Measurements from ENCODE around the gene RAB7A.
"Not testable (repeated sequence)": the region's sequence is repeated elsewhere in the genome, so short reads cannot be mapped to it uniquely, and the experiment has no call there.

RAB7A gene

DNA sequence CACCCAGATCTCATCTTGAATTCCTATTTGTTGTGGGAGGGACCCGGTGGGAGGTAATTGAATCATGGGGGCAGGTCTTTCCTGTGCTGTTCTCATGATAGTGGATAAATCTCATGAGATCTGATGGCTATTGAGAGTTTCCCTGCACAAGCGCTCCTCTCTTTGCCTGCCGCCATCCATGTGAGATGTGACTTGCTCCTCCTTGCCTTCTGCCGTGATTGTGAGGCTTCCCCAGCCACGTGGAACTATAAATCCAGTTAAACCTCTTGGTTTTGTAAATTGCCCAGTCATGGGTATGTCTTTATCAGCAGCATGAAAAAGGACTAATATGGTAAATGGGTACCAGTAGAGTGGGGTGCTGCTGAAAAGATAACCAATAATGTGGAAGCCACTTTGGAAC, 23.6 kb downstream of the RAB7A start:
- in situ Hi-C loops (cut with HindIII; ENCODE audit: low sequenced_read_pairs) = not testable (repeated sequence)

DNA sequence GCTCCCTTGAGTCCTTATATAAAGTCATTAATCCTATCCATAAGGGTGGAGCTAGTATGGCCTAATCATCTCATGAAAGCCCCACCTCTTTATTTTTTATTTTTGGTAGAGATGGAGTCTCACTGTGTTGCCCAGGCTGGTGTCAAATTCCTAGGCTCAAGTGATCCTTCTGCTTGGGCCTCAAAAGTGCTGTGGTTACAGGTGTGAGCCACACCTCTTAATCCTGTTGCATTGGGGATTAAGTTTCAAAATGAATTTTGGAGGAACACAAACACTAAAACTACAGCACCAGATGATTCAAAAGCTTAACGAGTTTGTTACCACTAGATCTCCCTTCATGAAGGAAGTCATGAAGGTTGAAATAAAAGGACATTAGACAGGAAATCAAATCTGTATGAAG, 27.7 kb downstream of the RAB7A start:
- in situ Hi-C loops (cut with HindIII; ENCODE audit: low sequenced_read_pairs) = no loop called here

DNA sequence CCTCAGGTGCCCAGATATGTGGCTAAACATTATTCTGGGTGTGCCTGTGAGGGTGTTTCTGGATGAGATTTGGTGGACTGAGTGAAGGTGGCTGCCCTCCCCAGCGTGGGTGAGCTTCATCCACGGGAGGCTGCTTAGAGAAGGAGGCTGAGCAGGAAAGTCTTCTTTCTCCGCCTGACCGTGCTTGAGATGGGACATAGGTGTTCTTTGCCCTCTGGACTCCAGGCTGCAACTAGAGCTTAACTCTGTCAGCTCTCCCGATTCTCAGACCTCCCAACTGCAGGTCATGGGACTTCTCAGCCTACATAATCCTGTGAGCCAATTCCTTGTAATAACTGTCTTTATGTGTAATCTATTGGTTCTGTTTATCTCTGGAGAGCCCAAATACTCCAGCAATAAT, 34.1 kb downstream of the RAB7A start:
- in situ Hi-C loops (cut with HindIII; ENCODE audit: low sequenced_read_pairs) = no loop called here

DNA sequence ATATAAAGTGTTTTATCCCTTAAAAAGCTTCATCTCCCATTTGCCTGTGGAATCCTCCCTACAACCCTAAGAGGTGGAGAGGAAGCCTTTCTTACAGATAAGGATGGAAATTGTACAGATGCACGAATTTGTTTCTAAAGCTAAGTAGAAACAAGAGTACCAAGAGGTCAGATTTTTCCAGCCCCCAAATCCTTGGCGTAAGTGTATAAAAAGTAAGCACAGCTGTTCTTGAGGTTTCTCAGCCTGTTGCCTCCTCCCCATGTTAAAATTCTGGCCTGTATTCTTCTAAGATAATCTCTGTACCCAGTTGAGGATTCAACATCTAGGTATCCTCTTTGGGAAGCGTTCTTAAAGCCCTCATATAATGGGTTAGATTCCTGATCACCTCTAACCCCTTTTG, 34.9 kb downstream of the RAB7A start:
- in situ Hi-C loops (cut with HindIII; ENCODE audit: low sequenced_read_pairs) = no loop called here

DNA sequence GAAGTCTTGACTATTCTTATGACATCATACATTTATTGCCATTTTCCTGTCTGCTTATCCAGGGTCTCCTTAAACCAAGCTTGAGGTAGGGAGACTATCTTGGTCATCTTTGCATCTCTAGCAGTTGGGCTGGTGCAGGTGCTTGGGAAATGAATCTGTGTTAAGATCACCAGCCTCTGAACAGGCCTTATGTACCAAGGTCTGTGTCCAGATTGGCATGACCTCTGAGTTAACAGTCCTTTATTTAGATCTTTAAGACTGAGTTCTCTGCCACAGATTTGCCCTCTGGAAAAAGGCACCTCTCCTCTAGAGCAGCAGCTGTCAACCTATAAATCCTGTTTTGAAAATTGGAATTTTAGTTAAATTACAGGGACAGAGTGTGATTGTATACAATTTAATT, 35.4 kb downstream of the RAB7A start:
- in situ Hi-C loops (cut with HindIII; ENCODE audit: low sequenced_read_pairs) = no loop called here

DNA sequence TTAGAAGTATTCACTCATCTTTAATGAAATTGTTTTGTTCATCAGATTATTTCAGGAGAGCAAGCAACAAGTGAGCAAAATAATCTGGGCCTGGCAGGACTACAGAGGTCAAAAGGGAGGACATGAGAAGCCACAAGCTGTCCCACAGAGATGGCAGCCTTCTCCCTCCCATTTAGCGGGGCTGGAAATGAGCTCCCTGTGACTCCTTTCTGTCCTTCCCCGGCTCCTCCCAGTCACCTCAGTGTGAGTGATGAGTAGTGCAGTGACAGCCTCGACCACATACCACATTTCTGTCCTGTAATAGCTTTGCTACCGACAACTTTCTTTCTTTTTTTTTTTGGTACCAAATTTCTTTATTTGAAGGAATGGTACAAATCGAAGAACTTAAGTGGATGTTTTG, 38.0 kb downstream of the RAB7A start:
- in situ Hi-C loops (cut with HindIII; ENCODE audit: low sequenced_read_pairs) = no loop called here

DNA sequence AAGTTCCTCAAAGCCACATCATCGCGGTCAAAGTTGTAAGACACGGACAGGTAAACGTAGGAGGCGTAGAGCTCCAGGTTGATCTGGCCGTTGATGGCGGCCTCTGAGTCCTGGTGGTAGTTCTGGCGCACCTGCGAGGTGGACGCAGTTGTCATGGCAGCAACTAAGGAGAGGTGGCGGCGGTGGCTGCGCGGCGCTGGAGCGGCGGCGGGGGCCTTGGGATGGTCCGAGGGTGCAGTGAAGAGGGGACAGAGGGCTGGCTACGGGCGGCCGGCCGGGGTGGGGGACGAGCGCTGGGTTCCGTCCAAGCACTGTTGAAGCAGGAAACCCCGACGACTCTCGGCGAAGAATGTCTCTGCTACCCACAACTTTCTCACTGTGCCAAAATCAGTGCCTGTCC, 38.9 kb downstream of the RAB7A start:
- in situ Hi-C loops (cut with HindIII; ENCODE audit: low sequenced_read_pairs) = no loop called here

DNA sequence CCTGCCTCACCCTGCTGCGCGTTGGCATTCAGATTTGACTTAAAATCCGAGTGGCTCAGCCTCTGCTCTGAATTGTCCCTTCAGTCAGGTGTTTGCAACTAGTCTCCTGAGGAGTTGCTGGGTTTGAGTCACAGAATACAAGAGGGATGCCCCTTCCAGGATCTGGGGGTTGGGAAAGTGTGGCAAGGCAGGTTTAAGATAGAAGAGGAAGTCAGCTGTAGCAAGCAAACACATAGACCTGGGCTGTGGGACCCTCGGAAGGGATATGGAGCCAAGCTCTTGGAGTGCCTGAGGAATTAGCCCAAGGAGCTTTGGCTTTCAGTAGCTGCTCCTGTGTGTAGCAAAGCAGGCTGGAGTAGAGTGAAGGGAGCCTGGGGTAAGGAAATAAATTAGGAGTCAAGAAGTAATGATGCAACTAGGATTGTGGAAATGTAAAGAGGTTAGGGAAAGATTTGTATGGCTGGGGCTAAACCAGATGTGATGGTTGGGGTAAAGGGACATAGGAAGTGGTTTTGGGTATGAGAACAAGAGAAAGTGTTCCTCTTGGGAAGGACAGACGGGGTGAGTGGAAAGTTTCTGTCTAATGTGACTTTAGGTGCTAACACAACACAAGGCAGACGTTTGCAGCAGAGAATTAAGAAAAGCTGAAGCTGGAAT, 41.2 kb downstream of the RAB7A start:
- in situ Hi-C loops (cut with HindIII; ENCODE audit: low sequenced_read_pairs) = no loop called here

DNA sequence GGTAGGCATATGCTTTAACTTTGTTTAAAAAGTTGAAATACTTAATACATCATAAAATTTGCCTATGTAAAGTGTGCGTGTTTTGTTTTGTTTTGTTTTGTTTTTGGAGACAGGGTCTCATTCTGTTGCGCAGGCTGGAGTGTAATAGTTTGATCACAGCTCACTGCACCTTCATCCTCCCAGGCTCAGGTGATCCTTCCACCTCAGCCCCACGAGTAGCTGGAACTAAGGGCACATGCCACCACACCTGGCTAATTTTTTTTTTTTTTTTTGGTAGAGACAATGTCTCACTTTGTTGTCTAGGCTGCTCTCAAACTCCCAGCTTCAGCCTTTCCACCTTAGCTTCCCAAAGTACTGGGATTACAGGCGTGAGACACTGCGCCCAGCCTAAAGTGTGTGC, 42.5 kb downstream of the RAB7A start:
- in situ Hi-C loops (cut with HindIII; ENCODE audit: low sequenced_read_pairs) = no loop called here

DNA sequence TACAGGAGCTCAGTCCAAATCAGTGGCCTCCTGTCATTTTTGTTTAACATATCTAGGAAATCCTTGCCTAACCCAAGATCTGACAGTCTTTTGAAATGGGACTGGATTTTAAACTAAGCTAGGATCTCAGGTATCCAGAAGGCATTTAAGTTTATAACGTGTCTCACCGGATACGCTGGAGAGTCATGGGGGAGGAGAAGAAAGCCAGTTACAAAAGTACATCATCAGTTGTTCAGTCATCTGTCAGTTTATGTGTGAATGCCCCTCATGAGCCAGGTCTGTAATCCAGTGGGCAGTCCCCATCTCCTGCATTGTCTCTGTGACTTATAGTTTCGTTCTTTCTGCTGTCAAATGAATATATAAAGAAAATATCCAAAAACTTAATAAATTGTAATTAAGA, 44.4 kb downstream of the RAB7A start:
- in situ Hi-C loops (cut with HindIII; ENCODE audit: low sequenced_read_pairs) = no loop called here

DNA sequence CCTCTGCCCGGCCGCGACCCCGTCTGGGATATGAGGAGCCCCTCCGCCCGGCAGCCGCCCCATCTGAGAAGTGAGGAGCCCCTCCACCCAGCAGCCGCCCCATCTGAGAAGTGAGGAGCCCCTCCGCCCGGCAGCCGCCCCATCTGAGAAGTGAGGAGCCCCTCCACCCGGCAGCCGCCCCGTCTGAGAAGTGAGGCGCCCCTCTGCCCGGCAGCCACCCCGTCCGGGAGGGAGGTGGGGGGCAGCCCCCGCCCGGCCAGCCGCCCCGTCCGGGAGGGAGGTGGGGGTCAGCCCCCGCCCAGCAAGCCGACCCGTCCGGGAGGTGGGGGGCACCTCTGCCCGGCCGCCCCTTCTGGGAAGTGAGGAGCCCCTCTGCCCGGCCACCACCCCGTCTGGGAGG, 47.2 kb downstream of the RAB7A start:
- in situ Hi-C loops (cut with HindIII; ENCODE audit: low sequenced_read_pairs) = not testable (repeated sequence)

DNA sequence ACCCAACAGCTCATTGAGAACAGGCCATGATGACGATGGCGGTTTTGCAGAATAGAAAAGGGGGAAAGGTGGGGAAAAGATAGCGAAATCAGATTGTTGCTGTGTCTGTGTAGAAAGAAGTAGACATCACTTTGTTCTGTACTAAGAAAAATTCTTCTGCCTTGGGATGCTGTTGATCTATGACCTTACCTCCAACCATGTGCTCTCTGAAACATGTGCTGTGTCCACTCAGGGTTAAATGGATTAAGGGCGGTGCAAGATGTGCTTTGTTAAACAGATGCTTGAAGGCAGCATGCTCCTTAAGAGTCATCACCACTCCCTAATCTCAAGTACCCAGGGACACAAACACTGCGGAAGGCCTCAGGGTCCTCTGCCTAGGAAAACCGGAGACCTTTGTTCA, 47.6 kb downstream of the RAB7A start:
- in situ Hi-C loops (cut with HindIII; ENCODE audit: low sequenced_read_pairs) = not testable (repeated sequence)

DNA sequence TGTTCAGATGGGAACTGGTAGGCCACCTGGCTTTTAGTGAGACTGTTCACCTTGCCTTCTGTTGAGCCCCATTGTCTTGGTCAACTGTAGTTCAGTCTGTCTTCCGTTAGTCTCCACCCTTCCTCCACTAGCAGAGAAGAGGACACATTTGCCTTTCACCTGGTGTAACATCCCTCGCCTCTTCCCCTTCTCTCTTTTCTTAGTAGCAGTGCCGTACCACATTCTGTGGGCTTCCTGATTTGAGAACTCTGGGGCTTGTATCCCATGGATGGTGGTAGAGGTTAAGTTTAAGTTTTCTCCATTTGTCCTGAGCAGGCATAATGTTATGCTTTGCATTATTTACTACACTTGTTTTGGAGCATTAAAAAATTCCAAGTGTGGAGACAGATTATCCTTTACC, 49.3 kb downstream of the RAB7A start:
- in situ Hi-C loops (cut with HindIII; ENCODE audit: low sequenced_read_pairs) = no loop called here

DNA sequence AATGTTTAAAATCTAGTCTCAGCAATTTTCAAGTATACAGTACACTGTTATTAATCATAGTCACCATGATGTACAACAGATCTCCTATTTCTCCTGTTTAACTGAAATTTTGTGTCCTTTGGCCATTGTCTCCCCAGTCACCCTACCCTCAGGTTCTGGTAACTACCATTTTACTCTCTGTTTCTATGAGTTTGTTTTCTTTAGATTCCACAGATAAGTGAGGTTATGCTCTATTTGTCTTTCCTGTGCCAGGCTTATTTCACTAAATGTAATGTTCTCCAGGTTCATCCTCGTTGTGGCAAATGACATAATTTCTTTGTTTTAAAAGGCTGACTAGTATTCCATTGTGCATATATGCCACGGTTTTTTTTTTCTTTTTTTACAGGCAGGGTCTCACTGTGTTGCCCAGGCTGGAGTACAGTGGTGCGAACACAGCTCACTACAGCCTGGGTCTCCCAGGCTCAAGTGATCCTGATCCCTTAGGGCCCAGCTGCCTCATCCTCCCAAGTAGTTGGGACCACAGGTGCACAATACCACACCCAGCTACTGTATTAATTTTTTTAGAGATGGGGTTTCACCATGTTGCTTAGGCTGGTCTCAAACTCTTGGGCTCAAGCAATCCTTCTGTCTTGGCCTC, 50.0 kb downstream of the RAB7A start:
- in situ Hi-C loops (cut with HindIII; ENCODE audit: low sequenced_read_pairs) = no loop called here

DNA sequence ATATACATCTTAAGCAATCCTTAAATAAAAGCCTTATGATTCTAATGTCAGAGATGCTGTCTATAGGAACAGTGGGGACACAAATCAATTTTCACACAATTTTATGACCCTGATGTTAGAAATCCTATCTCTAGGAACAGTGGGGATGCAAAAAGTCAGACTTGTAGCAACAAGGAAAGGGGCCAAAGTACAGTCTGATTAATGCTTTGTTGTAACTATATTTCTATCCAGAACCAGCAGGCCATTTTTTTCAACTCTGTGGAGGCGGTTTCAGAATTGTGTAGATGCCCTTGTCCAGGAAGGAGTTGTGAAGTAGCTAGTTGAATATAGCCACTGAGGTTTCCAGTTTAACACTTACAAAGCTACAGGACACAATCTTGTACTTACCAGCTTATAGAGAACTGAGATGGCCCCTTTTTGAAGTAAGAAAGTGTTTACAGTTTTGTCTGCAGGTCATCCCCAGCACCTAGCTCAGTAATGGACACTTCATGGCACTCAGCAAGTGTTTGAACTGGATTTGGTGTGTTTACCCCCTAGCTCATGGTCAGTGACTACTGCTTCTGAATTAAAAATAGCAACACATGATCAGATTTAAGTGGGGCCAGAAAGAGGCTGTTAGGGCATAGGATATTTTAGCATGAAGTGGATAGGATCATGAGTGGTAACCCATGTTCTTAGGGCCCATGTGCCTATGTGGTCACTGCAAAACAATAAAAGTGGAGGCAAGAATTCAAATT, 54.3 kb downstream of the RAB7A start:
- in situ Hi-C loops (cut with HindIII; ENCODE audit: low sequenced_read_pairs) = no loop called here

DNA sequence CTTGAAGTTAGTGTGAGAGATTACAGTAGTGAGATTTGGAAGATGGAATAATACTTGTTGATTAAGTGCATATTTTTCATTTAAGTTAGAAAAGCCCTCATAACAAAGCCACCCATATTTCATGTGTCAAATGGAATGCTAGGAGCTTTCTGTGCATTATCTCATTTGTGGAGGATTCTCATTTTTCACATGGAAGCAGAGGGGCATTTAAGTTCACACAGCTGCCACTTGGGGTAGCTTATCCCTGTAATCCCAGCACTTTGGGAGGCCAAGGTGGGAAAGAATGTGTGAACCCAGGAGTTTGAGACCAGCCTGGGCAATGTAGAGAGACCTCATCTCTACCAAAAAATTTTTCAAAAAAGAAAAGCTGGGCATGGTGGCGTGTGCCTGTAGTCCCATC, 55.2 kb downstream of the RAB7A start:
- in situ Hi-C loops (cut with HindIII; ENCODE audit: low sequenced_read_pairs) = no loop called here

DNA sequence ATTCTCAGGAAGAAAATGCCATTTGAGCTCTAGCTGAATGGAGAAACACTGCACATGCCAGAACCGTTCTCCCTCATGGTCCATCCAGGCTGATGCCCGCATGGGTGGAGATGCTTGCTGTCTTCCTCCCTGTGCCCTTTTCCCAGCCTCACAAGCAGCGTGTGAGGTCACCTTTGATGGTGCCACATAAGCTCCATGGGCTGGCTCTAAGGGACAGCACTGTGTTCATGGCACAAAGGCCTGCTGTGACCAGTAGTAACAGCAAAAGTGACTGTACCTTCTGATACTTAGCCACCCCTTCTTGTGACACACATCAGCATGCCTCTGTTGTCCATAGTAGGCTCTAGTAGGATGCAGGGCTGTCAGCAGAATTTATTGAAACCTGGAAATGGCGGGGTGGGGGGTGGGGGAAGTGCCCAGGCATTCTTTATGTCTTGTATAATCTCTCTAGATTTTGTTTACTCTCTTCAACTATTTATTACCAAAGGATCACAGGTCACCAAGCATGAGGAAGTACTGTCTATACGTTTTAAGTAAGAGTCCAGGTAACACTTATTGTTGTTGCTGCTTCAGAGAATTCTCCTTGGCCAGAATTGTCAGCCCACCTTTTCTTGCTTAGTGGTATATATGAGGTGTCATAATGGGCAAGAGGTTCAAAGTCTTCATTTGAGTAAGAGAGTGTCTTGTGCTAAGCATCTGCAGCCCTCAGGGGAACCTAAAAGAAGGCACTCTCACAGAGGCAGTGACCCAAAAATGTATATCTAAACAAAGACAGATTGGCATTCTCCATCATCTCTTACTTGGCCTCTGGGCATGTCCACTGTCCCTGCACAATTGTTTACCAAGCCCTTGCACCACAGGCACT, 56.5 kb downstream of the RAB7A start:
- in situ Hi-C loops (cut with HindIII; ENCODE audit: low sequenced_read_pairs) = no loop called here

DNA sequence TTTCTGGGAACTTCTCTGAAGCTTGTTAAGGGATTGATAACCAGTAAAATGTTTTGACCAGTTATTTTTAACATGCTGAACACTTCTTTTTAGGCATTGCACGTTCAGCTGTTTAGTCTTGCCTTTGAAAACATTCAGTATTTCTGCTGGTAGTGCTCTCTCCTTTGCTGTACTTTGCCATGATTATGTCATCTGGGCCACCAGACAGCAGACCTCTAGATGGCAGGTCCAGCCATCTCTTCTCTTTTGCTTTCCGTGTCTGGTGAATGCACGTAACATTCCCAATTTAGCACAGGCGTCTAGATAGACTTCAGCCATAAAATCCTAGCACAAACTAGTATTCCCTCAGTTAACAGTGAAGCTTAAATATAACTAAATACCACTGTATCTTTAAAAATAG, 57.8 kb downstream of the RAB7A start:
- in situ Hi-C loops (cut with HindIII; ENCODE audit: low sequenced_read_pairs) = no loop called here

DNA sequence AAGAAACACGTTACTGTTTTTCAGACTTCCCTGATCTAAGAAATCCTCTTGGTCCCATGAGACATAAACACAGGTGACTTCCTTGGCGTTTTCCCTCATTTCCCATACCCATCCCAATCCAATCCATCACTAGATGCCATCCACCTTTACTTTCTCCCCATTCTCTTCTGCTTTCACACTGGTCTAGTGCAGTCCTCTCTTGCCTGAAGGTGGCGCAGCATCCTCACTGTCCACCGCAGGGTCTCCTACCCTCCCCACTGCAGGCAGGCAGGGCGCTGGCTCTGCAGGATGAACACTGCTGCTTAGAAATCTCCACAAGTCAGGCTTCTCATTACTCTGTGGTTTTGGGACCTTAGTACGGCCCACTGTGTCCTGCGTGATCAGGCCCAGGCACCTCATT, 58.2 kb downstream of the RAB7A start:
- in situ Hi-C loops (cut with HindIII; ENCODE audit: low sequenced_read_pairs) = no loop called here

DNA sequence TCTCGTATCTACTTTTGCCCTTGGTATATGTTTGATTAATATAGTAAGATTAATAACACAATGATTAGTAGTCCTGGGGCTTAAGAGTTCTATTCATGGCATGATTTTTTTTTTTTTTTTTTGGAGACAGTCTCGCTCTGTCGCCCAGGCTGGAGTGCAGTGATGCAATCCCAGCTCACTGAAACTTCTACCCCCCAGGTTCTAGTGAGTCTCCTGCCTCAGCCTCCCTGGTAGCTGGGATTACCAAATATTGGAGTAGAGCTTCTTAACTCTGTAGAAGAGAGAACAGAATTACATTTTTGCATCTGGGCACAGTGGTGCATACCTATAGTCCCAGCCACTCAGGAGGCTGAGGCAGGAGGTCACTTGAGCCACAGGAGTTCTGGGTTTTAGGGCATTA, 58.9 kb downstream of the RAB7A start:
- in situ Hi-C loops (cut with HindIII; ENCODE audit: low sequenced_read_pairs) = no loop called here

DNA sequence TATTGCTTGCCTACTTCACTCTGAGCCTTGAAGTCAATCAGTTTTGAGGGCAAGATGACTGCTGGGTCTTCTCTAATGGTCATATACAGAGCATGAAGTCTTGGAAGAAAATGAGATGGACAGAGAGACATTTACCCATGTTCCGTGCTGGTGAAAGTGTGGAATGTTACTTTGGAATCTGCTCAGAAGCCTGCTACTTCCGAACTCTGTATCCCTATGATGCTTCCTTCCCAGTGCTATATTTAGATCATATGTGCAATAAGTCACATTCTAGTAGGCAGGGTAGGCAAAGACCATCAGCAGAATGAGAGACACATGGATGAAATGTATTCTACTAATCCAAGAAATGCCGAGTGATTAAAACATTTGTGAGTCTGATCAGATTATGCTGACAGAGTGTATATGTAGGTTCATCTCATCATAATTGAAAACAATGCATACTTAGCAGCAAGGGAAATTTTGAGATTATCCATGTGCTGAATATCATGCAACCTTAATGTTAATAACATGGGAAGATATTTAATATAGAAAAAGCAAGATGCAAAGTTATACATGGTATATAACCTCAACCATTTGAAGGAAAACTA, 60.5 kb downstream of the RAB7A start:
- in situ Hi-C loops (cut with HindIII; ENCODE audit: low sequenced_read_pairs) = no loop called here
